HG02938 (cell line): ENCODE results near the gene AURKB.
A peak's percentile ranks its signal among the peaks of the same experiment; 100 is the strongest.
"Not testable (repeated sequence)": the region's sequence is repeated elsewhere in the genome, so short reads cannot be mapped to it uniquely, and the experiment has no call there.

Source experiments
- ATAC-seq: cut with Tn5 transposase; IDR thresholded peaks from one replicate; pipeline ENCODE4 v1.9.1; 2021; ENCODE audit warnings: mild to moderate bottlenecking, moderate library complexity; ENCODE audit not compliant: unreplicated experiment

Gene AURKB

DNA sequence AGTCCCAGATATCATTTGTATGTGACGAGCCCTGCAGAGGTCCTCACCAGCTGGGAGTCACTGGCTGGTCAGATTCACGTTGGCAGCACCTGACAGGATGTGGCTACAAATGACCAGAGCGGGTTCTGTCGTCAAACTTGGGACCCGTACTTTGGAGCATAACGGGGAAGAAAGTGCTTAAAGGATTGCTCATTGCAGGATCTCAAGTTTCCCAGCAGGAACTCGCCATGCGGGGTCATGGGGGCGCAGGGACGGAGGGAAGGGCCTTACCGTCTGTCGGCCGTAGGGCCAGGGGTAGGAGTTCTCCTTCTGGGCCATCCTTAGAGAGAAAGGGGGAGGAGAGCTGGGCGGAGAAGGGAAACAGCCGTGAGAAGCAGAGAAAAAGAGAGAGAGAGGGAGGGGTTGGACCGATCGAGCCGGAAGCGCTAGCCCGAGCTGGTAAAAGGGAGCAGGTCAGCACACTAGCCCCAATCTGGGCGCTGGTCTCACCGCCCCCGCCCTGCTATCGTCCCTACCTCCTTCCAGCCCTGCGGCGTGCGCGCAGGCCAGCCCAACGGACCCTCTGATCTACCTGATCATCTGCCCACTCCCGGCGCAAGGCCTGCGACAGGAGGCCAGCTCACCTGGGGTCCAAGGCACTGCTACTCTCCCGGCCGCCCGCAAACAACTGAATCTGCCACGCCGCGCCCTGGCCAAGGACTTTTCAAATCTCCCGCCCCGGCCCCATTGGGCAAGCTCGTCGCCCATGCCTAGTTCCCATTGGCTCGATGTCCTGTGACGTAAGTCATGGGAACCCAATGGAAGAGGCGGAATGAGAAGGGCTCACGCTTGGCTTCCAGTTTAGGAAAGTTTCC lies at the start of gene AURKB:
Gene AURKB (minus strand): TSS at position 669 of the 854 bp plus-strand sequence. CDS start 351 bp downstream, at position 318.
- peak; percentile 77 for ATAC-seq

DNA sequence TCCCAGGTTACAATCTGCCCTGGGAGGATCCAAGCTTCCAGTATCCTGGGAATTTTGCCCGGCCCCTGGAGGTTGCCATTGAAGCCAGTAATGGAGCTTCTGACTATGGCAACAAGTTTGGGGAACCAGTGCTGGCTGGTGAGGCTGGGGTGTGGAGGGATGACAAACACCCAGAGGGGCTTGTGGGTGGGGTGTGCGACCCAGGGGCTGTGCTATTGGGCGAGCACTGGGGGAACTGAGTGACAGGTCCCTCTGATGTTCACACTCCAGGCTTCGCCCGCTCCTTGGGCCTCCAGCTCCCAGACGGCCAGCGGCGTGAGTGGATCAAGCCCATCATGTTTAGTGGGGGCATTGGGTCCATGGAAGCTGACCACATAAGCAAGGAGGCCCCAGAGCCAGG lies 47.4 kb upstream of the AURKB start:
- no peak for ATAC-seq

- no peak for ATAC-seq
Measured at GRCh38 chr17:8256691-8257090, 46.3 kb upstream of the AURKB start.

GRCh38 chr17:8256291-8256690 lies 45.9 kb upstream of the AURKB start:
- ATAC-seq: no peak

DNA sequence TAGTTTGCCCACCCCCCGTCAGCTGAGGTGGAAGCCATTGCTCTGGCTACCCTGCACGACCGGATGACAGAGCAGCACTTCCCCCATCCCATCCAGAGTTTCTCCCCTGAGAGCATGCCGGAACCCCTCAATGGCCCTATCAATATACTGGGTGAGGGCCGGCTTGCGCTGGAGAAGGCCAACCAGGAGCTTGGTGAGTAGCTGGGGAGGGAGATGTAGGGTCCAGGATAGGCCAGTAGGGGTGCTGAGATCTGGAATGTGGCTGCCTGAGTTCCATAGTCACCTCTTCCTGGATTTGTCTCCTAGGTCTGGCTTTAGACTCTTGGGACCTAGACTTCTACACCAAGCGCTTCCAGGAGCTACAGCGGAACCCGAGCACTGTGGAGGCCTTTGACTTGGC lies 45.1 kb upstream of the AURKB start:
- ATAC-seq: no peak

DNA sequence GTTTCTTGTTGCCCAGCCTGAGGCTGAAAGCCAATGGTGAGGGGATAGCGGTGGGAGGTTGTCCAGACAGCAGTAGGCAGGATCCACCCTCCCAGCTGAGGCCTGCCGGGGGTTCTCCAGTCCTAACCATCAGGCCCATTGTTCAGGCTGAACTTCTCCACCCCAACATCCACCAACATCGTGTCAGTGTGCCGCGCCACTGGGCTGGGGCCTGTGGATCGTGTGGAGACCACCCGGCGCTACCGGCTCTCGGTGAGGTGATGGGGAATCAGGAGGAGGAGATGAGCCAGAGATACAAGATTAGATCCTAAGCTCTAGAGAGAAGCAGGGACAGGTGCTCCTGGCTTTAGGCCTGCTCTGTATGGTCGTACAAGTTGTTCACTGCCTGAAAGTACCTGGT lies 44.5 kb upstream of the AURKB start:
- ATAC-seq: no peak

DNA sequence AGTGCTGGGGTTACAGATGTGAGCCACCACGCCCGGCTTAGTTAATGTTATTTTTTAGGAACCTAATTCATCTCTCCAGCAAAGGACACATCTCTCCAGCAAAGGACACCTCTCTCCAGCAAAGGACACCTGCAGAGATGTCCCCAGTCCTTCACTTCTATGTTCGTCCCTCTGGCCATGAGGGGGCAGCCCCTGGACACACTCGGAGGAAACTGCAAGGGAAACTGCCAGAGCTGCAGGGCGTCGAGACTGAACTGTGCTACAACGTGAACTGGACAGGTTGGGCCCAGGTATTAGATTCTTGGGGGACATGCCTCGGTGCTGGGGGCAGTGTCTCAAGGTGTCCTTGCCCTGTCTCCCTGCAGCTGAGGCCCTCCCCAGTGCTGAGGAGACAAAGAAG lies 43.4 kb upstream of the AURKB start:
- no peak for ATAC-seq

GRCh38 chr17:8251411-8251810 lies 41.0 kb upstream of the AURKB start:
- ATAC-seq: not testable (repeated sequence)

DNA sequence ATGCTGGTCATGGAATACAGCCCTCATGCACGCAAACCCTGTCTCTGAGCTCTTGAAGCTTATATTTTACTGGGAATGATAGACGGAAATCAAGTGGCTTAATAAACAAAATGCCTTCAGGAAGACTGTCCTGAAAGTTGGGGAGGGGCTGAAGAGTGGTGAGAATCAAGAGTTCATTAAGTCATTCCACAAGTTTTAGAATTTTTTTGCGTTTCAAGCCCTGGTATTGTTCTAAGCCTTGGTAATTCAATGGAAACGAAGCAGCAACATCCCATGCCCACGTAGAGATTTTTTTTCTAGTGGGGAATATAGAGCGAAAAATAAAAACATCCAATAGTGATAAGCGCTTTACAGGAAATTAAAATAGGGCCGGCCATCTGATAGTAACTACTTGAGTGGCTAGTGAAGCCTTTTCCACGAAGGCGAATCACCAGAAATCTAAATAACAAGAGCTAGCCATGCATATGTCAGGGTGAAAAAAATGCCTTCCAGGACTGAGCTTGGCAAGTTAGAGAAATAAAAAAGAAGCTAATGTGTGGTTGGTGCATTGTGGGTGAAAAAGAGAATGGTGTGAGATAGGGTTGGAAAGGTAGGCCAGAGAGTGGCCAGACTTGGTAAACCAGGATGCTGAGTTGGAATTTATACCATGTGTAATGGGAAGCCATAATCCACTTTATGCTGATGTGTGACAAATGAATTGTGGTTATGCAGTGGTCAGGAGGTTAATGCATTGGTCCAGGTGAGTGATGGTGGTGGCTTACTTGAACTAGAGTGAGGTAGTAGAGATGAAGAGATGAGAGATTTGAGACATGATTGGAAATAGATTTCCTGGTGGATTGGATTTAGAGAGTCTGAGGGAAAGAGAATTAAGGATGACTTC lies 39.5 kb upstream of the AURKB start:
- no peak for ATAC-seq

- peak; percentile 47 for ATAC-seq
Measured at GRCh38 chr17:8248751-8249607, 38.6 kb upstream of the AURKB start, which contains the start of gene PFAS. Gene PFAS (plus strand): TSS chr17:8249289. CDS start chr17:8253938, 4,649 bp downstream.

GRCh38 chr17:8244768-8245167 lies 34.4 kb upstream of the AURKB start:
- no peak for ATAC-seq

- no peak for ATAC-seq
Measured at GRCh38 chr17:8243827-8244226, 33.5 kb upstream of the AURKB start.

- no peak for ATAC-seq
Measured at GRCh38 chr17:8237886-8238285, 27.5 kb upstream of the AURKB start.

- ATAC-seq: no peak
Measured at GRCh38 chr17:8237175-8237574, 26.8 kb upstream of the AURKB start.

DNA sequence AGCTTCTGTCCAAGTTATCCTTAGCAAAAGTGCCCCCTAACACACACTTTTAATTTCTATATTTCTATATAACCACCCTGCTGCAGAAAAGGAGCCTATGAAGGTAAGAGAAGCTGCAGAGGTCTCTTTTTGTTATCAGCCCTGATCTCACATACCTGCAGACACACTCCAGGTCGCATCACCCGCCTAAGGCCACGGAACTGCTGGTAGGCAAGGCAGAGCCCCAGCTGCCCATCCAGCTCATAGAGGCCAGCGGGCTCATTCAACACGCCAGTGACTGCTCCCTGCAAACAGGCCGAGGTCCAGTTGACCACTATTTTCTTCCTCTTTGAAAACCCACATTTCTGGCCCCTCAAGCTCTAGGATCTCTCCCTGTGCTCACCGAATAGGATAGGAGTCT lies 25.3 kb upstream of the AURKB start:
- no peak for ATAC-seq

DNA sequence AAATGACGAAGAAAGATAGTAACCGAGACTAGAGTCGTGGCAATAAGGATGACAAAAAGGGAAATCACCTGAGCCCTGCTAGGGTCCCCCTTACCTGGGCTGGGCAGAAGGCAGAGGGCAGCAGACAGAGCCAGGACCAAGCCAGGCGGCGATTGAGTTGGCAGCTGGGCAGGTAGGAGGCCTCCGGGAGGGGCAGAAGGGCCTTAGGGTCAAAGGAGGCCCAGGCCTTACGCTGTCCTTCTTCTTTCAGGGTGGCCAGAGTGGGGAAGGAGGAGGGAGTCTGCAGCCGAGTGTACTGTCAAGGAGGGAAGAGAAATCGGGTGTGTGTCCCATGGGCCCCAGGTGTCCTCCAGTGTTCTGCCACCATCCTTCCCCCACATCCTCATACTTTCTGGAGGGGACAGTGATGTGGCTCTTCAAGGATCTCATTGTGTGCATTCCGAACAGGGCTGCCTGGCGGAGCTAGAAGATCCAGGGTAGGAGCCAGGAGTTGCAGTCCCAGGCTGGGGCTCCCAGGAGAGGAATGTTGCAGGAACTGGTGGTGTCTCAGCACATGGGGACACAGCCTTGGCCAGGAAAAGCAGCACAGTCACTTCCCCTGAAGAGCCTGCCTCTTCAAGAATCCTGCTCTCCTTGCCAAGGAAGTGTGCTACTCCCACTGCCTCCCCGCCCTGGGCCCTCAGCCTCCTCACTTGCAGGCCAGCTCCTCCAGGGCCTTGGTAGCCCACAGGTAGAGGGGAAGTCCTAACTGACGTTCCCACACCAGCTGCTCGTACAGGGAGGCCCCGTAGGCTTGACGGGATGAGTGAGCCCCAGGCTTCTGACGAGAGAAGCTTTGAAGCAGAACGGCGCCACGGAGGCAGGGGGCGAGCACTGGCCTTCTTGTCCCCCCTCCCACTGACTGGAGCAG lies 24.2 kb upstream of the AURKB start:
- ATAC-seq: no peak

- no peak for ATAC-seq
Measured at GRCh38 chr17:8231701-8232100, 21.3 kb upstream of the AURKB start.

DNA sequence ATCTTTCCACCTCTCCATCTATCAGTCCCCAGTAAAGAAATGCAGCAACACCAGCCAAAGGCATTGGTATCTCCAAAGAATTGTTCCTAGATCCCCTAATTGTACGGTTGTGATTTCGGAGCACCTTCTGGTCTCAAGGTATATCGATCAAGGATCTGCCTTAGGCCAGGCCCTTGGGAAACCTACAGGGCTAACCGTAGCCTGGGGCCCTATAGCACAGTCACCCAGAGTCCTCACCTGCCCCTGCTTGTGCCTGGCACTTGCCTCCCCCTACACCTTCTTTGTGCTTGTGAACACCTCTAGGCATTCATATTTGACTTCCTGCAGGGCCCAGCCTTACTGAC lies 16.8 kb upstream of the AURKB start:
- no peak for ATAC-seq

DNA sequence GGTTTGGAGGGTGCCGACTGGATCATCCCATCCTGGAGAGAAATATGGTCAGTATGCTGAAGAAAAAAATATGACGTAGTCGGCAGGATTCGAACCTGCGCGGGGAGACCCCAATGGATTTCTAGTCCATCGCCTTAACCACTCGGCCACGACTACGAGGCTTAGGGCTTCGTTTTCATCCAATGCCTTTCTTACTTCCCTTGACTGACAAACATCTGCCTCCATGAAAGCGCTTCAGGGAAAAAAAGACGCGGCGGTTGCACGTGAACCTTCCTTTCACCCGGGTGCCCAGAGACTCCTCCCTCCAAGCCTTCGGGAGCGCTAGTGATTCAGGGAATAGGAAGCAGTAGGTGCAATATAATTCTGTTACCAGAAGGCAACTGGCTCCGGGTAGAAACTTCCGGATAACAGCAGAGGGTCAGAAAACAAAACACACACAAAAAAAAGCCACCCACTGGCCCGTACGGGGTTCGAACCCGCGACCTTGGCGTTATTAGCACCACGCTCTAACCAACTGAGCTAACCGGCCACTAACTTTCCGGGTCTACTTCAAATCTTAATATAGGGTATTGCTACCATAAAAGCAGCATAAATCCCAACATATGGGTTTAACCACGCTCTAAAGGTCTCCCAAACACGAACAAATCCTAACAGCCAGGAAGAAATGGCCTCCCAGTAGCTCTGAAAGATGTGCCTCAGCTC lies 16.3 kb upstream of the AURKB start:
- no peak for ATAC-seq
